HG03095 (cell line): ENCODE data around the gene TLE2.
"Not testable (repeated sequence)": the region's sequence is repeated elsewhere in the genome, so short reads cannot be mapped to it uniquely, and the experiment has no call there.

ENCODE experiments used
- ATAC-seq: cut with Tn5 transposase; IDR thresholded peaks from one replicate; pipeline ENCODE4 v1.9.1; 2021; ENCODE audit warnings: moderate library complexity; ENCODE audit not compliant: unreplicated experiment

TLE2 gene

DNA sequence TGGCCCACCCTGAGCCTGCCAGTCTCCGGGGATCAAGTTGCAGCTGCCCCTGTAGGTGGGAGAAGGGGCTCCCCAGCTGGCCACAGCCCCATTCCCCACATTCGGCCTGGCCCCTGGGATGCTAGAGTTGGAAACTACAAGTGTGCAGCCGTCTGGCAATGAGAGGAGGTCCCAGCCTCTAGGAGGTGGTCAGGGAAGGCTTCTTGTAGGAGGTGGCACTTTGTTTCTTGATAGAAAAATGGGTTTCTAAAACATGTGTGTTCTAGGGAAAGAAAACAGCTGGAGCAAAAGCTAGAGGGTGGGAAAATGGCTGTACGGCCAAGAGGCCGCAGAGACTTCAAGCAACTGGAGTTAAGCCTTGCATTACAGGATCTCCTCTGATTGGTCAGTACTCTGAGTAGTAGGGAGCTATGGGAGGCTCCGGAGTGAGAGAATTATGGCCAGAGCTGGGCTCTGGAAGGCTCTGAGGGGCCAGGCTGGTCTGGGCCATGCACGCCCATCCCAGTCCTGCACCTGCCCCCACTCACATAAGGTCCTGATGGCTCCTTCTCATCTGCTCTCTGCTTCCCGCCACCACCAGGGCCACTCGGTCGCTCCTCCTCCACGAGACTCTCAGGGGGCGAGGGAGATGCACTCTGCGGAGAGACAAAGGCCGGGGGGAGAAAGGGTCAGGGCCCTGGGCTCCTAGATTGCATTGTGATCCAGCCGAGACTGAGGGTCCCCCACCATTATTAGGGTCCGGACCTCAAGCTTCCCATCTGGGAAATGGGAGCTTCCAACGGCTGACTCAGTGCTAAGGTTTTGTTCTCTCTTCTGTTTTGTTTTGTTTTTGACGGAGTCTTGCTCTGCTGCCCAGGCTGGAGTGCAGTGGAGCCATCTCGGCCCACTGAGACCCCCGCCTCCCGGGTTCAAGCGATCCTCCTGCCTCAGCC lies 13.7 kb downstream of the TLE2 start:
- ATAC-seq, result no peak

GRCh38 chr19:3014135-3014534 lies 14.9 kb downstream of the TLE2 start:
- ATAC-seq, result no peak

- ATAC-seq, result no peak
Observed at GRCh38 chr19:3013263-3013725, 15.8 kb downstream of the TLE2 start.

DNA sequence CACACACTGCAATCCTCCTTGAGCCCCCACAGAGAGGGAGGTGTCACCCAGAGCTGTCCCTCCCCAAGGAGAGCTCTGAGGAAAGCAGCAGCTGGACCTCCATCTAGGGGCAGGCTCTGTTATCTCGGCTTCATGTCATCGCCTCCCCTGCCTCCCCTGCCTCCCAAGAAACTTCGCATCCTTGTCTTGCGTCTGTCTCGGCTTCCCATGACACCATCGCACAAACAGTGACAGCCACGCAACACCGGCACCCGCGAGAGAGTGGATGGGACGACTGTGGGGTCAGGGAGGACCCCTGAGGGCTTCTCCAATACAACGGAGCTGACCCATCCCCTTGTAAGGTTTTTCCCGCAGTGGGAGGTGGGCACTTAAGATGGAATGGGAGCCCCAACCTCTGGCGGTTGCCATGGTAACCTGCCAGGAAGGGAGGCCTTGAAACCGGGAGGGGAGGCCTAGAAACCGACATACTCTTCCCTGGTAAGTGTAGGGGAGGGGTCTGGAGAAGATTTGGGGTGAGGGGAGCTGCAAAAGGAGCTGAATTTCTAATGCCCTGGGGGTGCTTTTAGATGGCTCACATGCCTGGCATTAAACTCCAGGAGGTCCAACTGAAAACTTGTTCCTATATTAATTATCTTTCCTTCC lies 16.3 kb downstream of the TLE2 start:
- ATAC-seq, result no peak

- not testable (repeated sequence) for ATAC-seq
Observed at GRCh38 chr19:3012059-3012458, 17.0 kb downstream of the TLE2 start.

- ATAC-seq, result no peak
Observed at GRCh38 chr19:3010871-3011270, 18.2 kb downstream of the TLE2 start.

DNA sequence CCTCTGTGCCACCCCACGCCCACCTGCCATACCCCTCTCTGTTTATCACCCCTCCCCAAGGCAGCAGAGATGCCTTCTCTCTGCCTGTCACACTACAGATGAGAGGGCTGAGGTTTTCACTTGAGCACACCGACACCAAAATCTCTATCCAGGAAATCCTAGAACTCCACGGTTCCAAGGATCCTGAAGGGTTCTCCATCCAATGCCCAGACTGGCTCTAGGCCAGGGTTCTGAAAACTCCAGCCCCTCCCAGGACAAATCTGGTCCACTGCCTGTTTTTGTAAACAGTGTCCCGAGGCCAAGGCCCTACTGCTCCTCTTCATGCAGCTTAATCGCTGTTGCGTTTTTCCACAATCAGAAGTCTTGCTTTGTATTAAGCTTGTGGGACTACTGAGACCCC lies 20.1 kb downstream of the TLE2 start:
- ATAC-seq, result no peak

- no peak for ATAC-seq
Observed at GRCh38 chr19:3007975-3008374, 21.1 kb downstream of the TLE2 start.

- ATAC-seq, result no peak
Observed at GRCh38 chr19:3006075-3006767, 22.9 kb downstream of the TLE2 start.

GRCh38 chr19:3005345-3005744 lies 23.7 kb downstream of the TLE2 start:
- ATAC-seq, result no peak

DNA sequence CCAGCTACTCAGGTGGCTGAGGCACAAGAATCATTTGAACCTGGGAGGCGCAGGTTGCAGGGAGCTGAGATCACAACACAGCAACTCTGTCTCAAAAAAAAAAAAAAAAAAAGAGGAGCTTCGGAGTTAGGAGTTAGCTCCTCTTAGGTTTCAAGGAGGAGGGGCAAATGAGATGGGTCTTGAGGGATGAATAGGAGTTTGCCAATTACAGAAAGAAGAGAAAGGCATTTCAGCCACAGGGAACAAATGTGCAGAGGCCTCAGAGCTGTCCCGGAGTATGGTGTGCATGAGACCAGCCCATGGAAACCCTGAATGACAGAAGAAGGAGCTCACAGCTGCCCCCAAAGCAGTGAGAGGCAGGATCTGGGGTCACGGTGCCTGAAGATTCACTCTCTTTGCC lies 24.6 kb downstream of the TLE2 start:
- ATAC-seq, result no peak

DNA sequence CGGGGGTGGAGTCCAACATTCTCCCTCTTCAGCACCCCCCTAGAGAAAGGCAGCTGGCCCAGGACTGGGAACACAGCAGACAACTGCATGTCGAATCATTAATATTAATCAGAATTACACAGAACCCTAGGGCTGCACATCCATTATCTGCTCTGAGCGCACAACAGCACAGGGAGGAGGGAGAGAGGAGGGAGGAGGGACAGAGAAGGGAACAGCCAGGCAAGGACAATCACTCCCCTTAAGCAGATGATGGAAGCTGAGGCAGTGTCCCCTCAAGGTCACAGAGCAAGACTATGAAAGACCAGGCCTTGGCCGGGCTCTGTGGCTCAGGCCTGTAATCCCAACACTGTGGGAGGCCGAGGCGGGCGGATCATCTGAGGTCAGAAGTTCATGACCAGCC lies 26.0 kb downstream of the TLE2 start:
- no peak for ATAC-seq

DNA sequence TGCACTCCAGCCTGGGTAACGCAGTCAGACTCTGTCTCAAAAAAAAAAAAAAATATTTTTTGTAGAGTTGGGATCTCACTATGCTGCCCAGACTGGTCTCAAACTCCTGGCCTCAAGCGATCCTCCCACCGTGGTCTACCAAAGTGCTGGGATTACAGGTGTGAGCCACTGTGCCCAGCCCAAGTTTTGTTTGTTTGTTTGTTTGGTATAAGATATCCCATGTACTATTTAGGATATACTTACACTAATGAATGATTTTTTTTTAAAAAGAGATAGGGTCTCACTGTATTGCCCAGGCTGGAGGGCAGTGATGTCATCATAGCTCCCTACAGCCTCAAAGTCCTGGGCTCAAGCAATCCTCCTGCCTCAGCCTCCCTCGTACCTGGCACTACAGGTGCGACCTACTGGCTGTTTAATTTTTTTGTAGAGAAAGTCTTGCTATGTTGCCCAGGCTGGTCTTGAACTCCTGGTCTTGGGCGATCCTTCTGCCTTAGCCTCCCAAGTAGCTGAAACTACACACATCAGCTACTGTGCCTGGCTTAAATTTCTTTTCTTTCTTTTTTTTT lies 27.8 kb downstream of the TLE2 start:
- ATAC-seq, result no peak

DNA sequence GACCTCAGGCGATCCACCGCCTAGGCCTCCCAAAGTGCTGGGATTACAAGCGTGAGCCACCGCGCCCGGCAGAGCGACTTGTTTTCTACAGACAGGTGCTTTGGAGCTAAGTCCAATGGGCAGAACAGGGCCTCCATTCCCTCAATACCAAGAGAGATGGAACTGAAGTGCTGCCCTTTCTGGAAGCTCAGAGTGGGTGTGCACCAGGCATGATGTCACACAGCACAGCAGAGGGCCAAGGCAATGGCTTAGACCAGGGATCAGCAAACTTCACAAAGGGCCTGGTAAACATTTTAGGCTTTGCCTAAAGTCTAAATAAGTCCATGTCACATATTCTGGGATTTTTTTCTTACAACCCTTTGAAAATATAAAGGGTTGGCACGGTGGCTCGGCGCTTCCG lies 30.4 kb downstream of the TLE2 start:
- no peak for ATAC-seq

DNA sequence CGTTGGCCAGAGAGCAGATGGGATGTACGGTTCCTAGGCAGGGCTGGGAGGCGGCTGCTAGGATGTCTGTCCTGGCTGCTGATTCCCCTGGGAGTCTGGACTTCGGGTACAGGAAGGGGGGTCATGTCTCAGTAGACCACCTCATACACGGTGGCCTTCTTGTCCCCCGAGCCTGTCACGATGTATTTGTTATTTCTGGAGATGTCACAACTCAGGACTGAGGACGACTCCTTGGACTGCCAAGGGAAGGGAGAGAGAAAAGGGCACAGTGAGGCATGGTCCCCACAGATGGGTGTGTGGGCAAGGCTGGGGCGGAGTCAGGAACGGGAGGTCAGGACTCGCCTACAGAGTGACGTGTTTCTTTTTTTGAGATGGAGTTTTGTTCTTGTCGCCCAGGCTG lies 31.4 kb downstream of the TLE2 start:
- ATAC-seq, result no peak

DNA sequence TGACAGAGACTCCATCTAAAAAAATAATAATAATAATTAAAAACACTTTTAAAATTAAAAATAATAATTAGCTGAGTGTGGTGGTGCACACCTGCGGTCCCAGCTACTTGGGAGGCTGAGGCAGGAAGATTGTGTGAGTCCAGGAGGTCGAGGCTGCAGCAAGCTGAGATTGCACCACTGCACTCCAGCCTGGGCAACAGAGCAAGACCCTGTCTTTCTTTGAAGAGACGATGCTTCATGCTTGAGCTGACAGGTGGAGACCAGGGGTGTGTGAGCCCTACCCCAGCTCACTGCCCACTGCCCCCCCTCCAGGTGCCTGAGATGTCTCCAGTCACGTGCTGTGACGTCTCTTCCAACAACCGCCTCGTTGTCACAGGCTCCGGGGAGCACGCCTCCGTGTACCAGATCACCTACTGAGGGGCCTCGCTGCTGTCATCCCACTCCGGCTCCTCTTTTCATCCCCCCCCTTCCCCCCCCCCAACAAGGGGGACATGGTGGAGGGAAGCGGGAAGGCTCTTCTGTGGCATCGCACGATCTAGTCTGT lies 34.4 kb downstream of the TLE2 start:
- no peak for ATAC-seq

- ATAC-seq, result no peak
Observed at GRCh38 chr19:2993579-2993978, 35.5 kb downstream of the TLE2 start.

DNA sequence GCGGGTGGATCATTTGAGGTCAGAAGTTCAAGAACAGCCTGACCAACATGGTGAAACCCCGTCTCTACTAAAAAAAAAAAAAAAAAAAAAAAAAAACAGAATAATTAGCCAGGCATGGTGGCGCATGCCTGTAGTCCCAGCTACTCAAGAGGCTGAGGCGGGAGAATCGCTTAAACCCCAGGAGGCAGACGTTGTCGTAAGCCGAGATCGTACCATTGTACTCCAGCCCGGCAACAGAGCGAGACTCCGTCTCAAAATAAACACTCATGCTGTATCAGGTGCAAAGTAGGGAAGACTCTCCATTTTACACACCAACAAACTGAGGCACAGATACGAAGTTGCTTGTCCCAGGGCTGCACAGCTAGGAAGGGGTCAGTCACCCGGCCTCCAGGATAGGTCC lies 36.1 kb downstream of the TLE2 start:
- ATAC-seq, result no peak

DNA sequence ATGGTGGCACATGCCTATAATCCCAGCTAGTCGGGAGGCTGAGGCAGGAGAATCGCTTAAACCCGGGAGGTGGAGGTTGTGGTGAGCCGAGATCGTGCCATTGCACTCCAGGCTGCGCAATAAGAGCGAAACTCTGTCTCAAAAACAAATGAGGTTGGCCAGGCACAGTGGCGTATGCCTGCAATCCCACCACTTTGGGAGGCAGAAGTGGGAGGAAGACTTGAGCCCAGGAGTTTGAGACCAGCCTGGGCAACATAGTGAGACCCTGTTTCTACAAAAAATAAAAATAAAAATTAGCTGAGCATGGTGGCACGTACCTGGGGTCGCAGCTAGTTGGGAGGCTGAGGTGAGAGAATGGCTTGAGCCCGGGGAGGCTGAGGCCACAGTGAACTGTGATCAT lies 36.7 kb downstream of the TLE2 start:
- not testable (repeated sequence) for ATAC-seq

- no peak for ATAC-seq
Observed at GRCh38 chr19:2989236-2989946, 39.7 kb downstream of the TLE2 start.
